HepG2 (cell line): ENCODE measurements around the gene HEATR1. TPM values are rescaled to one million over a fixed set of nuclear protein-coding genes. Genes with fewer than 3 reads are reported as not detected.

Experiments
- BHLHE40 ChIP-seq: IDR thresholded peaks from 2 replicates; pipeline ENCODE4 v1.6.1; 2011; ENCODE audit warnings: low read length, improper control_type of control experiment
- DMAP1 ChIP-seq: IDR thresholded peaks from 2 replicates; pipeline ENCODE4 v1.6.1; 2016
- ELF3 ChIP-seq: IDR thresholded peaks from 2 replicates; pipeline ENCODE4 v1.6.1; 2016; ENCODE audit warnings: missing genetic modification reagents, missing compliant biosample characterization
- ETS1 ChIP-seq: sonication (generic); formaldehyde crosslinking; IDR thresholded peaks from 2 replicates; pipeline ENCODE4 v1.4.0; 2020; ENCODE audit warnings: missing genetic modification reagents
- ETV6 ChIP-seq: sonication (generic); formaldehyde crosslinking; conservative IDR thresholded peaks from 2 replicates; pipeline ENCODE4 v1.4.0; 2020; ENCODE audit warnings: missing genetic modification reagents
- ISL2 ChIP-seq: sonication (generic); formaldehyde crosslinking; IDR thresholded peaks from 2 replicates; pipeline ENCODE4 v1.5.0; 2020; ENCODE audit warnings: missing genetic modification reagents
- JARID2 ChIP-seq: sonication (generic); formaldehyde crosslinking; IDR thresholded peaks from 2 replicates; pipeline ENCODE4 v1.8.1; 2023; ENCODE audit warnings: missing genetic modification reagents, inconsistent platforms; ENCODE audit not compliant: insufficient replicate concordance
- KAT7 ChIP-seq: IDR thresholded peaks from 2 replicates; pipeline ENCODE4 v1.6.1; 2018; ENCODE audit warnings: borderline replicate concordance, missing compliant biosample characterization
- KDM5B ChIP-seq: sonication (generic); formaldehyde crosslinking; IDR thresholded peaks from 2 replicates; pipeline ENCODE4 v1.4.0; 2020; ENCODE audit warnings: missing genetic modification reagents, mild to moderate bottlenecking, borderline replicate concordance
- KMT2B ChIP-seq: IDR thresholded peaks from 2 replicates; pipeline ENCODE4 v1.6.1; 2016; ENCODE audit warnings: missing genetic modification reagents, missing compliant biosample characterization
- MEF2D ChIP-seq: sonication (generic); formaldehyde crosslinking; IDR thresholded peaks from 2 replicates; pipeline ENCODE4 v1.5.1; 2020; ENCODE audit warnings: mild to moderate bottlenecking, missing genetic modification reagents
- NR1H2 ChIP-seq: sonication (generic); formaldehyde crosslinking; IDR thresholded peaks from 2 replicates; pipeline ENCODE4 v1.8.1; 2022; ENCODE audit warnings: low read depth, missing genetic modification reagents, borderline replicate concordance
- RFXAP ChIP-seq: sonication (generic); formaldehyde crosslinking; IDR thresholded peaks from 2 replicates; pipeline ENCODE4 v1.4.0; 2020; ENCODE audit warnings: missing genetic modification reagents, borderline replicate concordance
- SRSF1 ChIP-seq: fragments of 200-400 bp; formaldehyde crosslinking; optimal IDR thresholded peaks from 2 replicates; pipeline ENCODE3; 2017; ENCODE audit warnings: mild to moderate bottlenecking, low read depth, low read length, moderate library complexity
- TOE1 ChIP-seq: sonication (generic); formaldehyde crosslinking; IDR thresholded peaks from 2 replicates; pipeline ENCODE4 v1.4.0; 2020; ENCODE audit warnings: mild to moderate bottlenecking, missing genetic modification reagents
- ZBTB42 ChIP-seq: sonication (generic); formaldehyde crosslinking; IDR thresholded peaks from 2 replicates; pipeline ENCODE4 v1.5.0; 2020; ENCODE audit warnings: mild to moderate bottlenecking, missing genetic modification reagents
- ZNF205 ChIP-seq: IDR thresholded peaks from 2 replicates; pipeline ENCODE4 v1.6.1; 2018; ENCODE audit warnings: missing biosample characterization, missing genetic modification reagents
- ZNF230 ChIP-seq: sonication (generic); formaldehyde crosslinking; IDR thresholded peaks from 2 replicates; pipeline ENCODE4 v1.4.0; 2020; ENCODE audit warnings: mild to moderate bottlenecking, missing genetic modification reagents
- ZNF30 ChIP-seq: sonication (generic); formaldehyde crosslinking; IDR thresholded peaks from 2 replicates; pipeline ENCODE4 v1.5.0; 2020; ENCODE audit warnings: mild to moderate bottlenecking, missing genetic modification reagents
- ZNF33B ChIP-seq: sonication (generic); formaldehyde crosslinking; IDR thresholded peaks from 2 replicates; pipeline ENCODE4 v1.5.1; 2020; ENCODE audit warnings: mild to moderate bottlenecking, missing genetic modification reagents
- ZNF549 ChIP-seq: sonication (generic); formaldehyde crosslinking; IDR thresholded peaks from 2 replicates; pipeline ENCODE4 v1.5.0; 2020; ENCODE audit warnings: missing genetic modification reagents
- ZNF615 ChIP-seq: sonication (generic); formaldehyde crosslinking; IDR thresholded peaks from 2 replicates; pipeline ENCODE4 v1.5.0; 2020; ENCODE audit warnings: mild to moderate bottlenecking, missing genetic modification reagents, borderline replicate concordance
- ZNF75D ChIP-seq: sonication (generic); formaldehyde crosslinking; IDR thresholded peaks from 2 replicates; pipeline ENCODE4 v1.8.1; 2023; ENCODE audit warnings: missing genetic modification reagents, mild to moderate bottlenecking, borderline replicate concordance
- ZNF792 ChIP-seq: IDR thresholded peaks from 2 replicates; pipeline ENCODE4 v1.6.1; 2016
- polyA plus RNA-seq, 8 experiments: library from polyadenylated mRNA; depleted of rRNA in 3 of 8; stranded (reverse) in 7 of 8; unstranded in 1 of 8; fragments of >200 nt; fragmentation: Illumina TruSeq in 4 of 8; extraction: Trizol in 4 of 8; gene quantifications; 2 replicates each; pipeline versions ENCODE4 v1.2.1 to v1.2.3, GENCODE V29; 2011 to 2016; ENCODE audit warnings: low read depth in 4 of 8, missing spikeins in 1 of 8, mixed read lengths in 1 of 8; ENCODE audit not compliant: insufficient read depth in 1 of 8
- total RNA-seq, 5 experiments: library from RNA; depleted of rRNA; stranded (reverse); fragments of >200 nt; fragmentation: Illumina TruSeq; extraction: Trizol; gene quantifications; 2 replicates each; pipeline ENCODE4 v1.2.3, GENCODE V29; 2016; ENCODE audit warnings: low read depth in 1 of 5
- TF ChIP-seq, protein P1 (sequence below): IDR thresholded peaks from 2 replicates; pipeline ENCODE4 v1.6.1; 2016
- TF ChIP-seq, protein P2 (sequence below): sonication (generic); formaldehyde crosslinking; IDR thresholded peaks from 2 replicates; pipeline ENCODE4 v1.5.0; 2020; ENCODE audit warnings: missing genetic modification reagents, mild to moderate bottlenecking, borderline replicate concordance
- TF ChIP-seq, protein P3 (sequence below): sonication (generic); formaldehyde crosslinking; IDR thresholded peaks from 2 replicates; pipeline ENCODE4 v1.8.1; 2023; ENCODE audit warnings: missing genetic modification reagents, mild to moderate bottlenecking, borderline replicate concordance

Gene HEATR1
- total and polyA plus RNA-seq, 2 of the 13 experiments (the other 11 are each of a cell fraction or from before 2014, with no cell fraction given) = 10.2 to 45.8 TPM

DNA sequence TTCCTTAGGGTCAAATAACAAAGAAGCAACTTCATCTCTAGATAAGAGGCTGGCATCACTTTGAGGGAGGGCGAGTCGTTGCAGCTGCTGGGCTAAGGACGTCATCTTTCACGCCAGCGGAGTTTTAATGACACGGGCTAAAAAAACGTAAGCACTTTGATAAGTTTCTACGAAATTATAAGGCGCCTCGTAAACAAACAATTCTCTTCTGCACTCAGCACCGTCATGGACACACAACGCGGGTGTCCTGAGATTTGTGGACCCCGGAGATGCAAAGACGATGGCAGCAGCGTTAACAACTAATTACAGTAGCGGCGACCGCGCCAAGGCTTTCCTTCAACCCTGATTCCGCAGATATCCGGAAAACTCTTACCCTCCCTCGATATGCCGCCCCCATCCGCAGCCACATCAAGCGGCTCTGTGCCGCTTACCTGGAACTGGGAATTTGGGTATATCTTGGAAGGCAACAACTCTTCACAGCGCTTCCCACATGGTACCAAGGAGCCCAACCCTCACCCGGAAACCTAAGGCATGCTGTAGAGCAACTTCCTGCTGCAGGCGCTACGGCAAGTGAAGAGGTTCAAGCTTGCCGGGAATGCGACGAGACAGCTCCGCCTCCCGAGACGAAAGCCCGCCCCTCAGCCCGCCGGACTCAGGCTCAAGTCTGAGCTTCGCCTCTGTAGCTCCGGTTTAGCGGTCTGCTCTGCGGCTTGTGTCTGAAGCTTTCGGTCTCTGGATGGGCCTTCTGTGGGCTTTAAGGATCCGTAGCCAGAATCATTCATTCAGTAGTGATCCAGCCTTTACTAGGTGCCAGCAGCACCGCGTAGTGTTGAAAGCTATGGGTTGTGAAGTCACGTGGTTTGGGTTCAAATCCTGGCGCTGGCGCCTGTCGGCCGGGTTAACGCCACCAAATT, at the start of gene HEATR1 (continued):
- TF ChIP-seq ETS1 (CRISPR knock-in tag) = no peak
- peak; percentile 68; the same call in 1 of the 2 replicates for TF ChIP-seq ISL2 (CRISPR knock-in tag)
- TF ChIP-seq, protein P1, sequence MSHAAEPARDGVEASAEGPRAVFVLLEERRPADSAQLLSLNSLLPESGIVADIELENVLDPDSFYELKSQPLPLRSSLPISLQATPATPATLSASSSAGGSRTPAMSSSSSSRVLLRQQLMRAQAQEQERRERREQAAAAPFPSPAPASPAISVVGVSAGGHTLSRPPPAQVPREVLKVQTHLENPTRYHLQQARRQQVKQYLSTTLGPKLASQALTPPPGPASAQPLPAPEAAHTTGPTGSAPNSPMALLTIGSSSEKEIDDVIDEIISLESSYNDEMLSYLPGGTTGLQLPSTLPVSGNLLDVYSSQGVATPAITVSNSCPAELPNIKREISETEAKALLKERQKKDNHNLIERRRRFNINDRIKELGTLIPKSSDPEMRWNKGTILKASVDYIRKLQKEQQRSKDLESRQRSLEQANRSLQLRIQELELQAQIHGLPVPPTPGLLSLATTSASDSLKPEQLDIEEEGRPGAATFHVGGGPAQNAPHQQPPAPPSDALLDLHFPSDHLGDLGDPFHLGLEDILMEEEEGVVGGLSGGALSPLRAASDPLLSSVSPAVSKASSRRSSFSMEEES (CRISPR knock-in tag) = peak; percentile 41; the same call in 1 of the 2 replicates
- TF ChIP-seq DMAP1 (CRISPR knock-in tag) = peak; percentile 97
- TF ChIP-seq ZNF615 (CRISPR knock-in tag) = no peak
- TF ChIP-seq ZNF30 (CRISPR knock-in tag) = no peak
- TF ChIP-seq ZNF230 = no peak
- TF ChIP-seq BHLHE40 = peak; percentile 3; the same call in 1 of the 2 replicates
- peak; percentile 96 for TF ChIP-seq ELF3
- peak; percentile 82; the same call in 1 of the 2 replicates for TF ChIP-seq RFXAP
- 0 out of 2 replicates have a peak, but pooled peaks have one; percentile 34 for TF ChIP-seq ZNF33B (CRISPR knock-in tag)
- TF ChIP-seq, protein P2, sequence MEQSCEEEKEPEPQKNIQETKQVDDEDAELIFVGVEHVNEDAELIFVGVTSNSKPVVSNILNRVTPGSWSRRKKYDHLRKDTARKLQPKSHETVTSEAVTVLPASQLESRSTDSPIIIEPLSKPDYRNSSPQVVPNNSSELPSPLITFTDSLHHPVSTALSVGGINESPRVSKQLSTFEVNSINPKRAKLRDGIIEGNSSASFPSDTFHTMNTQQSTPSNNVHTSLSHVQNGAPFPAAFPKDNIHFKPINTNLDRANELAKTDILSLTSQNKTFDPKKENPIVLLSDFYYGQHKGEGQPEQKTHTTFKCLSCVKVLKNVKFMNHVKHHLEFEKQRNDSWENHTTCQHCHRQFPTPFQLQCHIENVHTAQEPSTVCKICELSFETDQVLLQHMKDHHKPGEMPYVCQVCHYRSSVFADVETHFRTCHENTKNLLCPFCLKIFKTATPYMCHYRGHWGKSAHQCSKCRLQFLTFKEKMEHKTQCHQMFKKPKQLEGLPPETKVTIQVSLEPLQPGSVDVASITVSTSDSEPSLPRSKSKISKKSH = peak; percentile 66; the same call in 1 of the 2 replicates
- no peak for TF ChIP-seq ETV6 (CRISPR knock-in tag)
- TF ChIP-seq NR1H2 = no peak
- TF ChIP-seq KDM5B (CRISPR knock-in tag) = no peak; the same call in 1 of the 2 replicates
- TF ChIP-seq ZNF792 (CRISPR knock-in tag) = peak; percentile 90
- no peak for TF ChIP-seq SRSF1
- no peak for TF ChIP-seq ZNF549 (CRISPR knock-in tag)
- TF ChIP-seq MEF2D = no peak
- no peak for TF ChIP-seq TOE1
- TF ChIP-seq, protein P3, sequence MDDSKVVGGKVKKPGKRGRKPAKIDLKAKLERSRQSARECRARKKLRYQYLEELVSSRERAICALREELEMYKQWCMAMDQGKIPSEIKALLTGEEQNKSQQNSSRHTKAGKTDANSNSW (CRISPR knock-in tag) = no peak
- TF ChIP-seq KMT2B = peak; percentile 95
- TF ChIP-seq ZNF205 (CRISPR knock-in tag) = peak; percentile 12; the same call in 1 of the 2 replicates
- TF ChIP-seq ZBTB42 (CRISPR knock-in tag) = no peak; the same call in 1 of the 2 replicates
- TF ChIP-seq KAT7 (CRISPR knock-in tag) = no peak
- no peak for TF ChIP-seq JARID2 (CRISPR knock-in tag)
- TF ChIP-seq ZNF75D (CRISPR knock-in tag) = no peak
